ENCODE measurements around the gene HOXD10.

Gene HOXD10

DNA sequence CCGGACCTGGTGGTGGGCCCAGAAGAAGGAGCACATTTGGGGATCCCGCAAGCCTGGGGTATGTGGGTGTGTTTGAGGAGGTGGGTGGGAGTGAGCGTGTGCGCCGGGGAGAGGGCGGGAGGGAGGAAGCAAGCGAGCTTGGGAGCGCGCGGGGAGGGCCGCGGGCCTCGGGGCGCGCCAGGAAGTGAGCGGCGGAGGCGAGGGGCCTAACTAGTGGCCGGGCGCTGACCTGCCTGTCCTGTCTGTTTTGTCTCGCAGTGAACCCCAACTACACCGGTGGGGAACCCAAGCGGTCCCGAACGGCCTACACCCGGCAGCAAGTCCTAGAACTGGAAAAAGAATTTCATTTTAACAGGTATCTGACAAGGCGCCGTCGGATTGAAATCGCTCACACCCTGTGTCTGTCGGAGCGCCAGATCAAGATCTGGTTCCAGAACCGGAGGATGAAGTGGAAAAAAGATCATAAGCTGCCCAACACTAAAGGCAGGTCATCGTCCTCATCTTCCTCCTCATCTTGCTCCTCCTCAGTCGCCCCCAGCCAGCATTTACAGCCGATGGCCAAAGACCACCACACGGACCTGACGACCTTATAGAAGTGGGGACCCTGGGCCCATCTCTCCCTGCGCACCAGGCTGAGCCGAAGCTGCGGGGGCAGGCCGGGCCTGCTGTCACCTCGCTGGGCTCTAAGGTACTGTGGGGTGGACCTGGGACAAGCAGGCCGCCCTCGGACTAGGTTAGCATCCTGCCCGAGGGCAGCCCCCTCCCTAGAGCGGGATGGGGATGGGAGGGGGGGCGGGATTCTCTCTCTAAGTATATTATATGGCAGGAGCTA is 36.0 kb downstream of the HOXD10 start:
- no peak for DNase-seq

- DNase-seq, result no peak
These were observed 38.1 kb downstream of the HOXD10 start for GRCh38 chr2:176154576-176155252.

DNA sequence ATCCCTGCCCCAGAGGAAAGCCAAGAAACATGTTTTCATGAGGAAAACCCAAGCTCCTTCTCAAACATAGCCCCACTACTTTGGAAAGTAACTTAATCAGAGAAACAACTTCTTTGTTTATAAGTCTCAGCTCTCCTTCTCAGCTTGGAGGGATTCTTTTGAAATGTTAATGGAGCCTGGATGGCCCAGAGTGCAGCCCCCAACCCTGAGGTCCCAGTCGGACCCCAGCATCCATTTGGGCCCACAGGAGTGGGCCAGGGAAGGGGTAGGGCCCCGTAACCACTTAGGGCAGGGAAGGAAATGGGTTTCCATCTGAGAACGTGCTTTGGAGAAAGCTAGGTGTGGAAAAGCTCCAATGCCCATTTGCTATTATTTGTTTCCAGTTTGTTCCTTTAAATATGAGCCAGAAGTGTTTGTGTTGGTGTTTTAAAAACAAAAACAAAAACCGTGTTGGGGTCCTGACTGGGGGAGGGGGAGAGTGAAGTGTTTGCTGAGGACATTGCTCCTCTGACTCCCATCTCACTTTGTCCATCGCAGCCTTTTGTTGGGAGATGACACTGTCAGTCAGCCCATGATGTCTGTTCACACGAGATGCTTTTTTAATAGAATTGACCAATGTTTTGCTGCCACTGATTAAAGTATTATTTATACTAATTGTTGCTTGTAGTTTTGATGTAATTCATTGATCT is 38.9 kb downstream of the HOXD10 start:
- DNase-seq, result no peak

- no peak for DNase-seq
These were observed 39.8 kb downstream of the HOXD10 start for GRCh38 chr2:176156301-176156806.

DNA sequence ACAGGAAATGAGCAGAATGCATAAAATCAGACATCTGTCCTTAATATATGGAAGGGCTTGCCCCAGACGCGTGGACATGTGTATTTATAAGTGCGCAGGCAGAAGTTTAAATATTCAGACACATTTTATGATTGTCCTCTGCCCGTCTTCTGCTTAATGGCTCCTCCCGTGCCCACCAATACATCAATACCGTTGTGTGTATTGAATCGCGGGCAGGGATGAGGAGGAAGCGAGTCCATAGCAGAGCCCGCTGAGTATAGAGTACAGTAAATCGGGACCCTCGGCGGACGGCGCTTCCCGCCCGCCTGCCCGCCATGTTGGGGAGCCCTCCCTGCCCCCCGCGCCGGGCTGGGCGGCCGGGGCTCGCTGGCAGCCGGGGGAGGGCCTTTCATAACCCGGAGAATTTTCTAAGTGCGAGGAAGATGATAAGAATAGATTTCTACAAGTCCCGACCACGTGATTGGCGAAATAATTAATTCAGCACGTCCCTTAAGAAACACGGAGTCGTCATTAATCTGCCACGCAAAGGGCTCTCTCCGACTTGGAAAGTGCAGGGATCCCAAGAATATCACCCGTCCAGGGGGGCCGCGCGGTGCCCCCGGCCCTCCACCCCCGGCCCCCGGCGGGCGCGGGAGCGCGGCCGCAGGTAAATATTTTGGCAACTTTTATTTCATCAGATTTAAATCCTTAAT is 40.4 kb downstream of the HOXD10 start, which contains the start of gene HOXD3:
HOXD3 (plus strand) TSS at position 501 of the 692 bp plus-strand sequence. CDS start 11,808 bp downstream, outside the sequence.
- DNase-seq, result no peak

DNA sequence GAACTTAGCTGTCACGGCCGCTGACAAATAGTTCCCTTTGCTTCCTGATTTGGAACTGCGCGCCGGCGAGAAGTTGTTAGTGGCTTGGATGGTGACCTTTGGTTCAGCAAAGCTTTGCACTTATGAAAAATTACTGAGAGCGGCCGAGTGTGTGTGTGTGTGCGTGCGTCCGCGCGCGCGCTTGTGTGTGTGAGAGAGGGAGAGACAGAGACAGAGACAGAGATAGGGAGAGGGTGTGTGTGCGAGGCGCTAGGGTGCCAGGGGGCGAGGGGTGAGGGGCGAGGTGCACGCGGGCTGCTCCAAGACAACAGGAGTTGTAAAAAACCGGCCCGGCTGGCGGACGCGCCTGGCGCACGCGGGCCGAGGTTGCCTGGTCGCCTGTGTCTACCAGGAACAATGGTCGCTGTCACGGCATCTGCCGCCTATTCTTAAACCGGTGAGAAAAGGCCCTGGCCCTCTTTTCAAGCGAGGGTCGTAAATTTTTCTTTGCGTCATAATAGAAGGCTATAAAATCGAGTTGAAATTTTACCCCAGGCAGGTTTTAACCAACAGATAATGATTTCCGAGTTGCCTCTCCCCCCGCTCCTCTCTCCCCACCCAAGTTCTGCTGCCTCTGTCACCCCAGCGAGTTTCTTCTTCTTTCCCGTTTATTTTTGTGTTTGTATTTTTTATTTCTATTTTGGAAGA is 41.1 kb downstream of the HOXD10 start:
- DNase-seq, result no peak

DNA sequence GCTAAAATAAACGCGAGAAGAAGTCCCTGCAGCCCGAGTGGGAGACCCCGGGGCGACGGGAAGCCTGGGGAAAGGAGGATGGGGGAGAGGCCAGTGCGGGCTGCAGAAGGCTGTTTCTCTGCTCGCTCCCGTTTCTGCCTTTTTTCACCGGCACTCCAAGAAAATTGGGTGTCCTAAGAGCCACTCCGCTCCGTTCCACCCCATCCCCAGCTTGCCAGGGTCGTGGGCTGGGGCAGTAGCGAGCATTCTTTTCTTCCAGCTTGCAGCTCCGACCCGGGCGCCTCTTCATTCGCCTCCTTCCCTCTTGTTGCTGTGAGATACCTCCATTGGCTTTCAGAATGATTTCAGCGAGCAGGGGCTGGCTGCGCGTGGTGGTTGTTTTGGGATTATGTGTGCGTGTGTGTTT is 41.6 kb downstream of the HOXD10 start:
- no peak for DNase-seq

- DNase-seq, result no peak
These were observed 42.5 kb downstream of the HOXD10 start for GRCh38 chr2:176158855-176159662.

- DNase-seq, result no peak
These were observed 43.2 kb downstream of the HOXD10 start for GRCh38 chr2:176159663-176160250.

DNA sequence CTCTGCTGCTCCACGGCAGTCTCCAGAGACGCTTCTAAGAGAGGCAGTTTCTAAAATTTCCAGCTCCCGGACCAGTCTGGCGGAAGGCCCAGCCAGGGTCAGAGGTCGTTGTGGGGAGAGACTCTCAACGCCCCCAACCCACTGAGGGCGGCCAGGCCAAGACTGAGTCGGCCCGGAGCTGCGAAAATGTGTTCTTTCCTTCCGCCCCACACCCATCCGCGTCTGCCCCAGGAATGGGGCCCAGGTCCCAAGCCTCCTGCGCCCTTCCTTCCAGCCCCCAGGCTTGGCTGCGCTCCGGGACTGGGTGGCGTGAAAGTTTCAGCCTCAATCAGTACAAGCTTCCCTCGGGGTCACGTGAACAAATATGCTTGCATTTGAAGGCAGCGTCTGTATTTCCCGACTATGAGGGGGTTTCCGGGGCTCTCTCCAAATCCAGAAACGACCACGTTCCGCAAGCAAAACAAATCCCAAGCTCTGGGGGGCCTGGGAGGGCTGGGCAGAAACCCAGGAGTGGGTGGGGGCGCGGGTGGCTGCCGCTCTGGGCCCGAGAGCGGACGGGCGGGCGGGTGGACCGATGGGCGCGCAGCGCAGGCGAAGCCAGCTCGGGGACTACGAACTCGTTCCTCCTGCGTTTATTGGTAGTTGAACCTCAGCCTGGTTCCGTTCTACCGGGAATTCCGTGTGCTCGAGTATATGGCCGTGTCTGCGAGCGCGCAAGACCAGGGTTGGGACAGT is 43.8 kb downstream of the HOXD10 start:
- no peak for DNase-seq

GRCh38 chr2:176160986-176161824 is 44.6 kb downstream of the HOXD10 start:
- no peak for DNase-seq

- no peak for DNase-seq
These were observed 45.4 kb downstream of the HOXD10 start for GRCh38 chr2:176161825-176162626.

GRCh38 chr2:176162911-176163671 is 46.5 kb downstream of the HOXD10 start:
- DNase-seq, result no peak

GRCh38 chr2:176163672-176164056 is 47.1 kb downstream of the HOXD10 start:
- DNase-seq, result no peak

DNA sequence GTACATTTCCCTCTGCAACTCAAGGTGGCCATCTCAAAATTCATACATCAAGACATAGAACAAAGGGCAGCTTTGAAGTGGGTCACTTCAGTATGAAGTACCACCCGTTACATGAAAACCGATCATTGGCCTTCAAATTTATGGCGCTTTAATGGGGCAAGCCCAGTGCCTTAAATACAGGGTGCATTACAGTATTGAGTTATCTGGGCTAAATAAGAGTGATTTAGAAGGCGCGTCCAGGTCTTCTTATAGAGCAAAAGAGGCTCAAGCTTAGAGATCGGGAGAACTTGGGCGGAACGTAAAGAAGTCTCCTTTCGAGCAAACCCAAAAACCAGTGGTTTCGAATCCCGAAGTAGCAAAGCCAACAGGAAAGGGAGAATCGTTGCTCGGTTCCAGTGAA is 47.6 kb downstream of the HOXD10 start:
- DNase-seq, result no peak

GRCh38 chr2:176164611-176165369 is 48.2 kb downstream of the HOXD10 start:
- no peak for DNase-seq
